DOHH2 (cell line): ENCODE data around the gene KCNH1.

Experiments
- CTCF ChIP-seq: fragments of 200-600 bp; sonication (generic); IDR thresholded peaks from one replicate; pipeline ENCODE4 v1.5.1; 2014; ENCODE audit warnings: antibody characterized with exemption, mild to moderate bottlenecking, low read depth, low read length; ENCODE audit not compliant: poor library complexity, severe bottlenecking
- EZH2phosphoT487 ChIP-seq: fragments of 200-600 bp; sonication (generic); IDR thresholded peaks from 2 replicates; pipeline ENCODE4 v1.6.1; 2017; ENCODE audit warnings: borderline replicate concordance, mild to moderate bottlenecking, antibody characterized with exemption, low read length, moderate library complexity, mixed read lengths

- TF ChIP-seq CTCF (no peak), EZH2phosphoT487 (no peak)
These were observed 450.4 kb downstream of the KCNH1 start for GRCh38 chr1:210683403-210684047.
